ENCODE data around the gene F12. TPM values are rescaled to one million over a fixed set of nuclear protein-coding genes. Genes with fewer than 3 reads are reported as not detected.

F12 gene
- total RNA-seq, 4 donors from 2014 or later: 0.36 to 1.2 (median 0.95) TPM; not detected in 1

DNA sequence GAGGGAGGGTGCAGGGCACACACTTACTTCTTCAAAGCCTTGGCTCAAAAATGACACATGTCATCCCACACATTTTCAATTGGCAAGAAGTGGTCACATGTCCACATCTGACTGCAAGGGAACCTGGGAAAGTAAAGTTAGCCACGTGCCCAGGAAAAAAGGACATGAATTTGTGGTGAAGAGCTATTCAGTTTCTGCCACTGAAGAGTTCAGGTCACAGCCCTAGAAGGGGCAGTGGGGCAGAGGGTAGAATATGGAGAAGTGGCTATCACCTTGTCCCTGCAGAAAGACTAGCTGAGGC is 53.5 kb downstream of the F12 start:
- intact Hi-C loops (cut with DNase I; ENCODE audit: low total_unique reads) (no loop called here), in situ Hi-C loops (cut with MboI; ENCODE audit: low sequenced_read_pairs in 4 of 4) (no loop called here)
- no peak for ATAC-seq
- no peak for TF ChIP-seq POLR2A (IDR thresholded peaks at IDR 0.05)
- TF ChIP-seq, protein P1, sequence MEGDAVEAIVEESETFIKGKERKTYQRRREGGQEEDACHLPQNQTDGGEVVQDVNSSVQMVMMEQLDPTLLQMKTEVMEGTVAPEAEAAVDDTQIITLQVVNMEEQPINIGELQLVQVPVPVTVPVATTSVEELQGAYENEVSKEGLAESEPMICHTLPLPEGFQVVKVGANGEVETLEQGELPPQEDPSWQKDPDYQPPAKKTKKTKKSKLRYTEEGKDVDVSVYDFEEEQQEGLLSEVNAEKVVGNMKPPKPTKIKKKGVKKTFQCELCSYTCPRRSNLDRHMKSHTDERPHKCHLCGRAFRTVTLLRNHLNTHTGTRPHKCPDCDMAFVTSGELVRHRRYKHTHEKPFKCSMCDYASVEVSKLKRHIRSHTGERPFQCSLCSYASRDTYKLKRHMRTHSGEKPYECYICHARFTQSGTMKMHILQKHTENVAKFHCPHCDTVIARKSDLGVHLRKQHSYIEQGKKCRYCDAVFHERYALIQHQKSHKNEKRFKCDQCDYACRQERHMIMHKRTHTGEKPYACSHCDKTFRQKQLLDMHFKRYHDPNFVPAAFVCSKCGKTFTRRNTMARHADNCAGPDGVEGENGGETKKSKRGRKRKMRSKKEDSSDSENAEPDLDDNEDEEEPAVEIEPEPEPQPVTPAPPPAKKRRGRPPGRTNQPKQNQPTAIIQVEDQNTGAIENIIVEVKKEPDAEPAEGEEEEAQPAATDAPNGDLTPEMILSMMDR (IDR thresholded peaks at IDR 0.05 in 4 of 5, conservative IDR thresholded peaks at IDR 0.05 in 1 of 5): no peak
- H3K27me3 ChIP-seq: no peaks in the 10 kb centered on the region
- H3K4me3 ChIP-seq: no peak overlapping the region
- H3K27ac ChIP-seq: no peak overlapping the region
- no peak for DNase-seq
- peaks cover 13 to 17% of the 10 kb centered on the region in 2 donors for H3K4me1 ChIP-seq
- no peaks in the 10 kb centered on the region for H3K9me3 ChIP-seq
- H3K36me3 ChIP-seq: no peaks in the 10 kb centered on the region

DNA sequence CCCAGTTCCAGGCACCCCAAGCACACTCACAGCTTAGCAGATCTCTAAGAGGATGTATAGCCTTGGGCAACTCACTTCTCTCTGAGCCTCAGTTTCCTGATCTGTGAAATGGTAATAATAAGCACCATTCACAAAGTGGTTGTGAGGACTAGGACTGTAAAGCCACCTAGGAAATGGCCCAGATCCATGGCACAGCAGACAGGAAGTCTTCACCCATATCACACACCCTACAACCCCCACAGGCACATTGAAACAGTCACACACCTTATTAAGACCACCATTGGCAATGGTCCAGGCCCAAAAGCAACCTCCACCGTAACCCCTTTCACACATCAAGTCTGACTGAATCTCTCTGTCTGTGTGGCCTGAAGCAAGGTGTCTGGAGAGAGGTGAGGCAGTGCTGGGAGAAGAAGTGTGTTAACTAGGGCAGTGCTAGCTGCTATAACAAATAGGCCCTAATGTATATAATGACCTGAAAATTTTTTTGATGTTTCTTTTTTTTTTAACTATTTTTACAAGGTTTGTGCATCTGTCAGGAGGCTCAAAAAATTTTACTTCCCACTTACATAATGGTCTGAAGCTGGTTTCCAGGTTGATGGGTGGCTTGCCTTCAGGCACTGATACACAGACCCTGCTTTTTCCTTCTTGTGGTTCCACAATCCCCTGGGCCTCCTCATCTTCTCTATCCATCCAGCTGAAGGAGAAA is 54.0 kb downstream of the F12 start:
- in situ Hi-C loops (cut with MboI; ENCODE audit: low sequenced_read_pairs in 4 of 4) (no loop called here), intact Hi-C loops (cut with DNase I; ENCODE audit: low total_unique reads) (no loop called here)
- Histone ChIP-seq H3K27me3 (no peaks in the 10 kb centered on the region), H3K4me1 (peaks cover 18 to 22% of the 10 kb centered on the region in 2 donors), H3K27ac (no peak overlapping the region), H3K9me3 (no peaks in the 10 kb centered on the region), H3K36me3 (no peaks in the 10 kb centered on the region), H3K4me3 (no peak overlapping the region)
- no peak for TF ChIP-seq POLR2A (IDR thresholded peaks at IDR 0.05)
- TF ChIP-seq, protein P1 (IDR thresholded peaks at IDR 0.05 in 4 of 5, conservative IDR thresholded peaks at IDR 0.05 in 1 of 5): no peak
- ATAC-seq (no peak), DNase-seq (no peak)

DNA sequence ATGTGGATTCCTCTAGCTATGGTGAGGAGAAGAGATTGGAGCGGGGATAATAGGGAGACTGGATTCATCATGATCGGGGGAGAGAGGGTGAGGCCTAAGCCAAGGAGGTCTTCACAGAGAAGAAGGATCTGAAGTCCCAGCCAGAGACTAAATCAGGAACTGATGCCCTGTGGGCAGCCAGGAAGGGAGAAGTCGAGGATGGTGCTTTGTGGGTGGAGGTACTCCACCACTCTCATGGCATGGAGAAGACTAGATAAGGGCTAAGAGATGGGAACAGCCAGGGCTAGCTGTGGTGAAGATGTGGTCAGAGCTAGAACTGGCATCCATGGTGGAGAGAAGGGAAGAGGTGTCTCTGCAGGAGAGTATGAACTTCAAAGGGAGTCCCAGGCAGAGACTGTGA is 54.7 kb downstream of the F12 start:
- Histone ChIP-seq H3K4me3 (no peak overlapping the region), H3K4me1 (peaks cover 24 to 28% of the 10 kb centered on the region in 2 donors)
- in situ Hi-C loops (cut with MboI; ENCODE audit: low sequenced_read_pairs in 4 of 4): no loop called here

DNA sequence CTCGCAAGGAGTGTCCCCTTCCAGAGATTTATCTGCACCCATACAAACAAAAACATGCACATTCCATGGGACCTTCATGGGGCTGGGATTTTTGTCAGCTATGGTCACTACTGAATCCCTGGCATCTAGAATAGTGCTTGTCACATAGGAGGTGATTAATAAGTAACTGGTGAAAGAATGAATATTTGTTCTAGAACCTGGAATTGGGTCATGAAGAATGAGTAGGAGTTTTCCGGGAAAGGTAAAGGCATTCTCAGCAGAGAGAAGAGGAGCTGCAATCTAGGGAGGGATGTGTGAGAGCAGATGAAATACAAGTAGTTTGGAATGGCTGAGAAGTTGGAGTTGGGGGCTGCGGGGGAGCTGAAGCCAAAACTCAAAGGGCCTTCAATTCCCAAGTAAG is 55.1 kb downstream of the F12 start:
- H3K9me3 ChIP-seq: no peaks in the 10 kb centered on the region
- DNase-seq (no peak), ATAC-seq (no peak)
- peaks cover 29 to 32% of the 10 kb centered on the region in 2 donors for H3K4me1 ChIP-seq
- H3K27me3 ChIP-seq: no peaks in the 10 kb centered on the region
- in situ Hi-C loops (cut with MboI; ENCODE audit: low sequenced_read_pairs in 4 of 4) (no loop called here), intact Hi-C loops (cut with DNase I; ENCODE audit: low total_unique reads) (no loop called here)
- TF ChIP-seq, protein P1 (IDR thresholded peaks at IDR 0.05 in 4 of 5, conservative IDR thresholded peaks at IDR 0.05 in 1 of 5): no peak
- TF ChIP-seq POLR2A (IDR thresholded peaks at IDR 0.05): no peak
- peaks cover 0 to 8% of the 10 kb centered on the region in 2 donors for H3K36me3 ChIP-seq
- no peak overlapping the region for H3K27ac ChIP-seq
- no peak overlapping the region for H3K4me3 ChIP-seq

More for the DNA sequence above, 54.7 kb downstream of the F12 start:
- H3K9me3 ChIP-seq: no peaks in the 10 kb centered on the region
- H3K27ac ChIP-seq: no peak overlapping the region
- ATAC-seq (no peak), DNase-seq (no peak)
- intact Hi-C loops (cut with DNase I; ENCODE audit: low total_unique reads): no loop called here
- TF ChIP-seq POLR2A (IDR thresholded peaks at IDR 0.05): no peak
- TF ChIP-seq, protein P1 (IDR thresholded peaks at IDR 0.05 in 4 of 5, conservative IDR thresholded peaks at IDR 0.05 in 1 of 5): no peak
- H3K27me3 ChIP-seq: no peaks in the 10 kb centered on the region
- peaks cover 0 to 5% of the 10 kb centered on the region in 2 donors for H3K36me3 ChIP-seq

DNA sequence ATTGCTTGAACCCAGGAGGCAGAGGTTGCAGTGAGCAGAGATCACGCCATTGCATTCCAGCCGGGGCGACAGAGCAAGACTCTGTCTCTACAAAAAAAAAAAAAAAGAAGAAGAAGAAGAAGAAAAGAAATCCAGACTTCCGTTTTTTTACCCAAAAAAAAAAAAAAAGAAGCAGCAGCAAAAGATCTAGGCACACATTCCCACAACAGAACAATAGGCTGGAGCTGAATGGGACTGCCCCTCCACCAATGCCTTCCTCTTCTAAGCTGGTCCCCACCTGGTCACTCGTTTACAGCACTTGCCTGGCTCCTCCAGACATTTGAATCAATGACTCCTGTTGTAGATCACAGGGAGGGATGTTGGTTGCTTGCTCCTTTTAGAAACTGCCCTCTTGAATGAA is 56.3 kb downstream of the F12 start:
- intact Hi-C loops (cut with DNase I; ENCODE audit: low total_unique reads): no loop called here
- no peaks in the 10 kb centered on the region for H3K27me3 ChIP-seq
- in situ Hi-C loops (cut with MboI; ENCODE audit: low sequenced_read_pairs in 4 of 4): no loop called here
- ATAC-seq (no peak), DNase-seq (no peak)
- H3K4me1 ChIP-seq: peaks cover 25 to 27% of the 10 kb centered on the region in 2 donors
- no peak overlapping the region for H3K27ac ChIP-seq
- no peaks in the 10 kb centered on the region for H3K9me3 ChIP-seq
- no peak for TF ChIP-seq POLR2A (IDR thresholded peaks at IDR 0.05)
- no peak overlapping the region for H3K4me3 ChIP-seq
- peaks cover 0 to 8% of the 10 kb centered on the region in 2 donors for H3K36me3 ChIP-seq

Other genes starting within 250 kb of the F12 start
- 10 to 100 TPM; 11.4 to 22.8 (median 14.5) TPM for gene RAB24, start 105.8 kb downstream of the F12 start, total RNA-seq
- 10 to 100 TPM; 13.4 to 45.8 (median 28.2) TPM for gene PRELID1, start 105.8 kb downstream of the F12 start, total RNA-seq
- gene MXD3, start 97.7 kb downstream of the F12 start, total RNA-seq: 1 to 10 TPM in 3 of 4 donors, under 1 TPM in 1; 0.90 to 7.8 (median 3.5) TPM
- gene LMAN2, start 57.9 kb downstream of the F12 start, total RNA-seq: 100 to 1,000 TPM in 1 of 4 donors, 10 to 100 TPM in 3; 70.2 to 109 (median 86.6) TPM
- 10 to 100 TPM in 1 of 4 donors, 1 to 10 TPM in 3; 1.6 to 25.9 (median 5.0) TPM for gene RGS14, start 51.6 kb downstream of the F12 start, total RNA-seq
- not detected for gene SLC34A1, start 25.1 kb downstream of the F12 start, total RNA-seq
- gene PFN3, start 8.9 kb downstream of the F12 start, total RNA-seq: not detected
- gene GRK6, start 17.1 kb upstream of the F12 start, total RNA-seq: 10 to 100 TPM; 12.7 to 40.5 (median 32.2) TPM
- 1 to 10 TPM in 2 of 4 donors, under 1 TPM in 1, not detected in 1; 0.63 to 2.0 (median 1.4) TPM for gene PRR7, start 37.2 kb upstream of the F12 start, total RNA-seq
- 10 to 100 TPM; 16.3 to 27.5 (median 23.2) TPM for gene DBN1, start 64.1 kb upstream of the F12 start, total RNA-seq
- 100 to 1,000 TPM; 132 to 244 (median 220) TPM for gene PDLIM7, start 88.0 kb upstream of the F12 start, total RNA-seq
- gene DOK3, start 100.3 kb upstream of the F12 start, total RNA-seq: 1 to 10 TPM; 2.1 to 5.1 (median 2.9) TPM
- gene DDX41, start 107.4 kb upstream of the F12 start, total RNA-seq: 100 to 1,000 TPM in 1 of 4 donors, 10 to 100 TPM in 3; 47.1 to 105 (median 62.3) TPM
- gene FAM193B, start 145.0 kb upstream of the F12 start, total RNA-seq: 10 to 100 TPM; 13.2 to 21.3 (median 16.6) TPM
- 10 to 100 TPM; 24.3 to 67.2 (median 37.3) TPM for gene TMED9, start 182.6 kb upstream of the F12 start, total RNA-seq
- 10 to 100 TPM; 11.9 to 24.8 (median 16.2) TPM for gene B4GALT7, start 190.6 kb upstream of the F12 start, total RNA-seq

Measured in gastrocnemius medialis (tissue), 4 donors.